C4-2B (cell line): ENCODE measurements around the gene SOAT2.

ENCODE experiments used
- CTCF ChIP-seq: fragments of 450-650 bp; conservative IDR thresholded peaks from 2 replicates; pipeline ENCODE4 v1.5.1; 2017; ENCODE audit warnings: mild to moderate bottlenecking
- ZFX ChIP-seq: fragments of 450-650 bp; IDR thresholded peaks from 2 replicates; pipeline ENCODE4 v1.6.1; 2017

- TF ChIP-seq CTCF (no peak), ZFX (no peak)
Measured at GRCh38 chr12:53147653-53148052, 44.4 kb downstream of the SOAT2 start.
